IMR-90 (cell line): Measurements from ENCODE around the gene ACIN1. TPM values are rescaled to one million over a fixed set of nuclear protein-coding genes. Genes with fewer than 3 reads are reported as not detected.

Source experiments
- ATAC-seq: fragments of 200-7000 bp; cut with Tn5 transposase; 2 replicates; pipeline ENCODE4 v1.9.1; 2020; ENCODE audit warnings: low read depth, mild to moderate bottlenecking, moderate library complexity
- BruUV-seq: library from RNA; stranded (reverse); fragments of 400-500 nt; replicated peaks from 2 replicates; lab custom pipeline; 2021; lab: Mats Ljungman, UMichigan
- CTCF ChIA-PET: fragments of 300-600 bp; formaldehyde crosslinking; extraction: SDS; loops from one replicate; lab custom pipeline; 2021; ENCODE audit warnings: antibody characterized with exemption; lab: Yijun Ruan, JAX
- POLR2A ChIA-PET: fragments of 300-600 bp; sonication (Branson Sonifier 250); formaldehyde crosslinking; loops from one replicate; lab custom pipeline; 2022; ENCODE audit warnings: antibody characterized with exemption; ENCODE audit not compliant: unreplicated experiment; lab: Charles Lee
- DNase-seq: peaks from one replicate; pipeline ENCODE4 v3.0.0; 2013
- H2AFZ ChIP-seq: replicated peaks from 2 replicates; pipeline ENCODE3; 2013; ENCODE audit warnings: low read length, mild to moderate bottlenecking; ENCODE audit not compliant: poor library complexity
- H2AK5ac ChIP-seq: 2 replicates; pipeline ENCODE4 v1.6.1; 2013; ENCODE audit warnings: low read depth, low read length, inconsistent platforms
- H2AK9ac ChIP-seq: replicated peaks from 2 replicates; pipeline ENCODE3; 2013; ENCODE audit warnings: mild to moderate bottlenecking, low read depth, low read length, moderate library complexity; ENCODE audit not compliant: poor library complexity
- H2BK120ac ChIP-seq: 2 replicates; pipeline ENCODE4 v1.6.1; 2013; ENCODE audit warnings: low read depth, low read length, inconsistent platforms
- H2BK15ac ChIP-seq: 3 replicates; pipeline ENCODE4 v1.6.1; 2013; ENCODE audit warnings: low read depth, low read length, inconsistent platforms
- H2BK20ac ChIP-seq: 2 replicates; pipeline ENCODE4 v1.6.1; 2013; ENCODE audit warnings: low read depth, mild to moderate bottlenecking, inconsistent platforms, low read length, moderate library complexity
- H2BK5ac ChIP-seq: 2 replicates; pipeline ENCODE4 v1.6.1; 2013; ENCODE audit warnings: mild to moderate bottlenecking, low read depth, low read length, inconsistent platforms; ENCODE audit not compliant: poor library complexity, severe bottlenecking
- H3K14ac ChIP-seq: replicated peaks from 2 replicates; pipeline ENCODE4 v1.6.1; 2013; ENCODE audit warnings: low read depth, low read length, inconsistent platforms
- H3K18ac ChIP-seq: 2 replicates; pipeline ENCODE4 v1.6.1; 2013; ENCODE audit warnings: low read depth, low read length, control low read depth
- H3K23ac ChIP-seq: 2 replicates; pipeline ENCODE4 v1.6.1; 2013; ENCODE audit warnings: low read depth, low read length, inconsistent platforms
- H3K27ac ChIP-seq: 2 replicates; pipeline ENCODE4 v1.5.1; 2013; ENCODE audit warnings: mild to moderate bottlenecking, control low read depth, low read length; ENCODE audit not compliant: insufficient read depth
- H3K27me3 ChIP-seq: 2 replicates; pipeline ENCODE4 v1.6.1; 2013; ENCODE audit warnings: low read length; ENCODE audit not compliant: control insufficient read depth, insufficient read depth
- H3K36me3 ChIP-seq: 2 replicates; pipeline ENCODE4 v1.6.1; 2013; ENCODE audit warnings: low read length, mixed read lengths; ENCODE audit not compliant: control insufficient read depth, insufficient read depth
- H3K4ac ChIP-seq: 2 replicates; pipeline ENCODE4 v1.6.1; 2013; ENCODE audit warnings: low read depth, low read length, inconsistent platforms
- H3K4me1 ChIP-seq: 2 replicates; pipeline ENCODE4 v1.6.1; 2013; ENCODE audit warnings: low read length, mixed read lengths; ENCODE audit not compliant: control insufficient read depth, insufficient read depth
- H3K4me2 ChIP-seq: 2 replicates; pipeline ENCODE4 v1.6.1; 2013; ENCODE audit warnings: low read depth, mild to moderate bottlenecking, control low read depth, low read length, moderate library complexity
- H3K4me3 ChIP-seq: 2 replicates; pipeline ENCODE4 v1.5.1; 2013; ENCODE audit warnings: low read depth, mild to moderate bottlenecking, control low read depth, low read length, moderate library complexity; ENCODE audit not compliant: insufficient read depth
- H3K56ac ChIP-seq: 2 replicates; pipeline ENCODE4 v1.6.1; 2013; ENCODE audit warnings: low read length, inconsistent platforms; ENCODE audit not compliant: insufficient read depth; ENCODE audit errors: extremely low read depth
- H3K79me1 ChIP-seq, 2 experiments: 2 replicates each; pipeline ENCODE4 v1.6.1; 2013; ENCODE audit warnings: low read length in 2 of 2, inconsistent platforms in 1 of 2, low read depth in 1 of 2
- H3K9ac ChIP-seq: 2 replicates; pipeline ENCODE4 v1.6.1; 2013; ENCODE audit warnings: low read depth, low read length, control low read depth
- H3K9me1 ChIP-seq: 2 replicates; pipeline ENCODE4 v1.6.1; 2013; ENCODE audit warnings: low read length, inconsistent platforms; ENCODE audit not compliant: insufficient read depth
- H3K9me3 ChIP-seq: 2 replicates; pipeline ENCODE4 v1.6.1; 2013; ENCODE audit warnings: low read length; ENCODE audit not compliant: control insufficient read depth, insufficient read depth
- H4K20me1 ChIP-seq: 2 replicates; pipeline ENCODE4 v1.6.1; 2013; ENCODE audit warnings: low read length, inconsistent platforms; ENCODE audit not compliant: insufficient read depth
- H4K5ac ChIP-seq: 2 replicates; pipeline ENCODE4 v1.6.1; 2013; ENCODE audit warnings: mild to moderate bottlenecking, low read depth, low read length, control low read depth
- H4K8ac ChIP-seq, 2 experiments: 2 replicates each; pipeline ENCODE4 v1.6.1; 2013; ENCODE audit warnings: low read depth in 2 of 2, low read length in 2 of 2, control low read depth in 1 of 2, inconsistent platforms in 1 of 2
- H4K91ac ChIP-seq: 2 replicates; pipeline ENCODE4 v1.6.1; 2013; ENCODE audit warnings: low read depth, low read length, inconsistent platforms; ENCODE audit not compliant: insufficient read depth
- CEBPB ChIP-seq: IDR thresholded peaks from 2 replicates; pipeline ENCODE4 v1.6.1; 2012; ENCODE audit warnings: low read depth, low read length, improper control_type of control experiment
- CTCF ChIP-seq: conservative IDR thresholded peaks from 2 replicates; pipeline ENCODE4 v1.5.1; 2012; ENCODE audit warnings: mild to moderate bottlenecking, low read depth, low read length, improper control_type of control experiment
- ELK1 ChIP-seq: fragments of 150-350 bp; IDR thresholded peaks from 2 replicates; pipeline ENCODE4 v1.6.1; 2016; ENCODE audit warnings: low read depth, mild to moderate bottlenecking, low read length, moderate library complexity, borderline replicate concordance
- MAZ ChIP-seq: IDR thresholded peaks from 2 replicates; pipeline ENCODE4 v1.6.1; 2012; ENCODE audit warnings: low read depth, mild to moderate bottlenecking, low read length, improper control_type of control experiment, moderate library complexity, borderline replicate concordance
- RAD21 ChIP-seq: IDR thresholded peaks from 2 replicates; pipeline ENCODE4 v1.6.1; 2012; ENCODE audit warnings: low read length, improper control_type of control experiment
- SMC3 ChIP-seq: fragments of 150-350 bp; IDR thresholded peaks from 2 replicates; pipeline ENCODE4 v1.6.1; 2016; ENCODE audit warnings: low read depth, mild to moderate bottlenecking, antibody characterized with exemption, low read length, moderate library complexity
- WGBS, 2 experiments: methylation state at CpG; one replicate each; pipeline versions ENCODE4 v1.1.5 to v1.1.7; 2013; ENCODE audit warnings: missing lambda C conversion rate in 2 of 2; ENCODE audit not compliant: insufficient read length in 1 of 2; ENCODE audit errors: extremely low coverage in 2 of 2; 5-methylcytosine and 5-hydroxymethylcytosine counted together
- dilution Hi-C: fragments of 300-500 bp; cut with HindIII; formaldehyde crosslinking; loops from one replicate; pipeline ENCODE4 v1.14.3; 2018; ENCODE audit warnings: low sequenced_read_pairs; ENCODE audit not compliant: unreplicated experiment
- in situ Hi-C: fragments of 300-500 bp; cut with MboI; formaldehyde crosslinking; loops from 3 replicates; pipeline ENCODE4 v1.14.3; 2019; ENCODE audit warnings: low sequenced_read_pairs, inconsistent platforms, mixed read lengths
- intact Hi-C: fragments of 100-400 bp; cut with micrococcal nuclease; formaldehyde crosslinking; loops from 2 replicates; pipeline ENCODE4 v1.10.0; 2022
- polyA plus RNA-seq, 3 experiments: library from polyadenylated mRNA; depleted of rRNA; stranded (reverse); fragments of >200 nt; gene quantifications; 2 replicates each; pipeline ENCODE4 v1.2.3, GENCODE V29; 2012; ENCODE audit warnings: low replicate concordance in 1 of 3
- total RNA-seq: library from RNA; depleted of rRNA; stranded (reverse); fragments of >200 nt; gene quantifications from 2 replicates; pipeline ENCODE4 v1.2.3, GENCODE V29; 2012

The ACIN1 gene
- total and polyA plus RNA-seq, 2 of the 4 experiments (the other 2 are of a cell fraction) = 73.8 to 185 TPM

GRCh38 chr14:23054000-23054811, 40.7 kb downstream of the ACIN1 start:
- peak overlapping the region; percentile 83 for H2AK9ac ChIP-seq
- H3K9ac ChIP-seq = no peak overlapping the region
- DNase-seq (no peak), ATAC-seq (no peak)
- in situ Hi-C loops = loop anchor here (5.0 kb wide), 1 partner anchor 62 kb away; no protein-coding TSS in a partner anchor
- TF ChIP-seq CTCF (peak; percentile 24; the same call in 1 of the 2 replicates), RAD21 (peak; percentile 45), SMC3 (peak; percentile 39), CEBPB (no peak), MAZ (no peak), ELK1 (no peak)
- H2AK5ac ChIP-seq = no peak overlapping the region
- no peak overlapping the region for H3K27ac ChIP-seq
- 83% methylated on average over 2 of the region's 17 CpGs; no CpG with 5 or more reads in 1 of the 2 experiments for WGBS, 2 experiments
- no peak overlapping the region for H2AFZ ChIP-seq
- no peak overlapping the region for H3K18ac ChIP-seq
- no peak overlapping the region for H3K4me2 ChIP-seq
- H2BK5ac ChIP-seq = no peak overlapping the region
- peaks cover 0 to 21% of the 10 kb centered on the region in 2 experiments; a peak in 2 of 4 replicates for H3K79me1 ChIP-seq
- peaks cover 13% of the 10 kb centered on the region for H4K20me1 ChIP-seq
- H4K5ac ChIP-seq = no peak overlapping the region
- ChIA-PET POLR2A (no interaction called here), CTCF (interaction anchor here (1.6 kb wide), 1 partner anchor 68 kb away, joined by 3 read pairs; no protein-coding TSS in a partner anchor)
- H4K8ac ChIP-seq = no peak overlapping the region
- no peaks in the 10 kb centered on the region for H3K9me1 ChIP-seq
- no peaks in the 10 kb centered on the region for H3K27me3 ChIP-seq
- H2BK20ac ChIP-seq = no peak overlapping the region
- peaks cover 11% of the 10 kb centered on the region; the same call in 1 of the 2 replicates for H3K4me1 ChIP-seq
- no TSS peak for BruUV-seq
- no peak overlapping the region for H2BK120ac ChIP-seq
- intact Hi-C loops = no loop called here
- no peak overlapping the region for H3K23ac ChIP-seq
- H3K14ac ChIP-seq = no peak overlapping the region
- no peak overlapping the region for H3K4me3 ChIP-seq
- dilution Hi-C loops = no loop called here
- H3K9me3 ChIP-seq = no peaks in the 10 kb centered on the region
- no peak overlapping the region for H4K91ac ChIP-seq
- no peak overlapping the region for H3K56ac ChIP-seq
- no peak overlapping the region for H3K4ac ChIP-seq
- H2BK15ac ChIP-seq = no peak overlapping the region
- H3K36me3 ChIP-seq = peaks cover 11% of the 10 kb centered on the region
